Keratinocyte (primary cell): ENCODE measurements around the gene USP13. TPM values are rescaled to one million over a fixed set of nuclear protein-coding genes. Genes with fewer than 3 reads are reported as not detected.

Experiments used
- DNase-seq: peaks from one replicate; pipeline ENCODE4 v3.0.0-alpha.2; 2011; ENCODE audit warnings: low read depth, missing footprints, low spot score
- FAIRE-seq: peaks from 2 replicates; lab custom pipeline; 2011; peaks lifted over from hg19 to GRCh38; lab: Jason Lieb, UNC
- H2AFZ ChIP-seq: 2 replicates; pipeline ENCODE4 v1.6.0; 2012; ENCODE audit warnings: low read length, control low read depth, inconsistent platforms; ENCODE audit not compliant: control insufficient read depth
- H3K27ac ChIP-seq: 2 replicates; pipeline ENCODE4 v1.5.1; 2011; ENCODE audit warnings: low read length; ENCODE audit not compliant: control insufficient read depth, insufficient read depth
- H3K27me3 ChIP-seq: 3 replicates; pipeline ENCODE4 v1.6.0; 2011; ENCODE audit warnings: low read length; ENCODE audit not compliant: control insufficient read depth, insufficient read depth; ENCODE audit errors: extremely low read depth
- H3K36me3 ChIP-seq, 2 experiments: 2 replicates in 1 of 2; 3 replicates in 1 of 2; pipeline ENCODE4 v1.5.1; 2011; ENCODE audit warnings: low read length in 2 of 2, mild to moderate bottlenecking in 1 of 2; ENCODE audit not compliant: control insufficient read depth in 2 of 2, insufficient read depth in 2 of 2; ENCODE audit errors: extremely low read depth in 1 of 2
- H3K4me1 ChIP-seq: 3 replicates; pipeline ENCODE4 v1.5.1; 2011; ENCODE audit warnings: low read length; ENCODE audit not compliant: control insufficient read depth, insufficient read depth; ENCODE audit errors: extremely low read depth
- H3K4me2 ChIP-seq: 3 replicates; pipeline ENCODE4 v1.6.0; 2011; ENCODE audit warnings: low read depth, low read length; ENCODE audit not compliant: control insufficient read depth, insufficient read depth; ENCODE audit errors: extremely low read depth
- H3K4me3 ChIP-seq, 3 experiments: fragments of 200-600 bp in 1 of 3; sonication (generic) in 1 of 3; 2 replicates in 2 of 3; 3 replicates in 1 of 3; pipeline ENCODE4 v1.5.1; 2011 to 2016; ENCODE audit warnings: low read length in 3 of 3, mild to moderate bottlenecking in 3 of 3, control low read depth in 2 of 3, inconsistent platforms in 1 of 3, low read depth in 1 of 3, mixed read lengths in 1 of 3, mixed run types in 1 of 3, moderate library complexity in 1 of 3; ENCODE audit not compliant: control insufficient read depth in 2 of 3, insufficient read depth in 2 of 3; ENCODE audit errors: extremely low read depth in 1 of 3
- H3K79me2 ChIP-seq: 2 replicates; pipeline ENCODE4 v1.6.0; 2012; ENCODE audit warnings: low read length; ENCODE audit not compliant: control insufficient read depth, insufficient read depth
- H3K9ac ChIP-seq: 3 replicates; pipeline ENCODE4 v1.6.0; 2011; ENCODE audit warnings: low read length; ENCODE audit not compliant: control insufficient read depth, insufficient read depth; ENCODE audit errors: extremely low read depth
- H3K9me1 ChIP-seq: 3 replicates; pipeline ENCODE4 v1.6.0; 2011; ENCODE audit warnings: low read length; ENCODE audit not compliant: control insufficient read depth, insufficient read depth; ENCODE audit errors: extremely low read depth
- H3K9me3 ChIP-seq: 2 replicates; pipeline ENCODE4 v1.5.1; 2012; ENCODE audit warnings: low read depth, low read length; ENCODE audit not compliant: control insufficient read depth
- H4K20me1 ChIP-seq: 3 replicates; pipeline ENCODE4 v1.6.0; 2011; ENCODE audit warnings: low read length; ENCODE audit not compliant: control insufficient read depth, insufficient read depth; ENCODE audit errors: extremely low read depth
- CTCF ChIP-seq, 3 experiments: IDR thresholded peaks in 1 of 3; conservative IDR thresholded peaks in 1 of 3; optimal IDR thresholded peaks in 1 of 3; 2 replicates in 2 of 3; 3 replicates in 1 of 3; pipeline versions ENCODE3 to v1.5.1; 2011; ENCODE audit warnings: low read length in 3 of 3, mild to moderate bottlenecking in 3 of 3, moderate library complexity in 2 of 3, control low read depth in 1 of 3, inconsistent platforms in 1 of 3; ENCODE audit not compliant: insufficient read depth in 2 of 3; ENCODE audit errors: extremely low read depth in 1 of 3
- EZH2 ChIP-seq: IDR thresholded peaks from one replicate; pipeline ENCODE4 v1.6.1; 2012; ENCODE audit warnings: inconsistent platforms, mild to moderate bottlenecking, low read length, moderate library complexity
- dilution Hi-C: fragments of 300-500 bp; cut with MboI; formaldehyde crosslinking; loops from one replicate; pipeline ENCODE4 v1.7.0; 2020; ENCODE audit warnings: low sequenced_read_pairs; ENCODE audit not compliant: extremely low pct_ligation_motif_present
- polyA plus RNA-seq, 5 experiments: library from polyadenylated mRNA; depleted of rRNA in 3 of 5; stranded (reverse) in 3 of 5; stranded (forward) in 1 of 5; unstranded in 1 of 5; fragments of >200 nt; gene quantifications; 1 replicate in 1 of 5; 2 replicates in 3 of 5; 3 replicates in 1 of 5; pipeline versions ENCODE4 v1.2.1 to v1.2.3, GENCODE V29; 2011 to 2012; ENCODE audit warnings: missing spikeins in 2 of 5, low read depth in 1 of 5, low replicate concordance in 1 of 5

Gene USP13
- polyA plus RNA-seq, 1 donor (not counting 4 experiments of a cell fraction or from before 2014, with no cell fraction given) = 3.3 TPM

- no peak overlapping the region for H3K27ac ChIP-seq
- H3K9ac ChIP-seq = no peak overlapping the region
- no peaks in the 10 kb centered on the region for H4K20me1 ChIP-seq
- H2AFZ ChIP-seq = no peak overlapping the region
- H3K36me3 ChIP-seq = no peaks in the 10 kb centered on the region
- no peaks in the 10 kb centered on the region for H3K9me1 ChIP-seq
- no peak overlapping the region for H3K4me2 ChIP-seq
- no peaks in the 10 kb centered on the region for H3K79me2 ChIP-seq
- TF ChIP-seq CTCF (optimal IDR thresholded peaks at IDR 0.05 in 1 of 3, IDR thresholded peaks at IDR 0.05 in 1 of 3, conservative IDR thresholded peaks at IDR 0.05 in 1 of 3; ENCODE audit: extremely low read depth in 1 of 3, insufficient read depth in 2 of 3, low read length in 3 of 3) (no peak), EZH2 (no peak)
- no peaks in the 10 kb centered on the region for H3K4me1 ChIP-seq
- FAIRE-seq (no peak), DNase-seq (no peak)
- H3K27me3 ChIP-seq = no peaks in the 10 kb centered on the region
- no peak overlapping the region for H3K4me3 ChIP-seq
- no peaks in the 10 kb centered on the region for H3K9me3 ChIP-seq
- dilution Hi-C loops = no loop called here
These were observed 153.3 kb downstream of the USP13 start for GRCh38 chr3:179806177-179806576.

GRCh38 chr3:179807588-179807987, 154.7 kb downstream of the USP13 start:
- Histone ChIP-seq H3K9me3 (no peaks in the 10 kb centered on the region), H4K20me1 (no peaks in the 10 kb centered on the region), H3K9me1 (no peaks in the 10 kb centered on the region), H3K4me2 (no peak overlapping the region), H3K9ac (no peak overlapping the region), H3K4me1 (peaks cover 3% of the 10 kb centered on the region), H3K79me2 (no peaks in the 10 kb centered on the region), H3K36me3 (no peaks in the 10 kb centered on the region), H3K4me3 (no peak overlapping the region), H3K27ac (no peak overlapping the region), H3K27me3 (no peaks in the 10 kb centered on the region), H2AFZ (no peak overlapping the region)
- dilution Hi-C loops = no loop called here
- no peak for DNase-seq
- TF ChIP-seq CTCF (optimal IDR thresholded peaks at IDR 0.05 in 1 of 3, IDR thresholded peaks at IDR 0.05 in 1 of 3, conservative IDR thresholded peaks at IDR 0.05 in 1 of 3; ENCODE audit: extremely low read depth in 1 of 3, insufficient read depth in 2 of 3, low read length in 3 of 3) (no peak), EZH2 (no peak)
- FAIRE-seq = no peak
